K562 (cell line): ENCODE data around the gene PRIM1. TPM values are rescaled to one million over a fixed set of nuclear protein-coding genes. Genes with fewer than 3 reads are reported as not detected.

ENCODE experiments used
- CCAR2 ChIP-seq: fragments of 200-400 bp; formaldehyde crosslinking; IDR thresholded peaks from 2 replicates; pipeline ENCODE4 v1.6.1; 2017; ENCODE audit warnings: mild to moderate bottlenecking, low read depth, low read length
- KLF1 ChIP-seq: fragments of 450-650 bp; IDR thresholded peaks from 2 replicates; pipeline ENCODE4 v1.6.1; 2016; ENCODE audit warnings: missing genetic modification characterization, missing compliant biosample characterization
- MAZ ChIP-seq, 2 experiments: fragments of 450-650 bp in 1 of 2; sonication (generic) in 1 of 2; formaldehyde crosslinking; IDR thresholded peaks in 1 of 2; conservative IDR thresholded peaks in 1 of 2; 2 replicates each; pipeline versions ENCODE4 v1.4.0 to v1.5.0; 2020; ENCODE audit warnings: mild to moderate bottlenecking in 1 of 2, missing genetic modification reagents in 1 of 2
- NR3C1 ChIP-seq: sonication (generic); formaldehyde crosslinking; IDR thresholded peaks from 2 replicates; pipeline ENCODE4 v1.8.1; 2022; ENCODE audit warnings: missing genetic modification reagents
- RFX5 ChIP-seq: IDR thresholded peaks from 2 replicates; pipeline ENCODE4 v1.6.1; 2011; ENCODE audit warnings: low read depth, mild to moderate bottlenecking, improper control_type of control experiment, low read length
- SRSF1 ChIP-seq: fragments of 200-400 bp; formaldehyde crosslinking; IDR thresholded peaks from 2 replicates; pipeline ENCODE4 v1.6.1; 2017; ENCODE audit warnings: mild to moderate bottlenecking, low read depth, low read length, moderate library complexity
- U2AF1 ChIP-seq: fragments of 200-400 bp; formaldehyde crosslinking; optimal IDR thresholded peaks from 2 replicates; pipeline ENCODE3; 2017; ENCODE audit warnings: mild to moderate bottlenecking, low read depth, low read length, moderate library complexity
- ZNF696 ChIP-seq: fragments of 250-450 bp; sonication (Bioruptor Pico); conservative IDR thresholded peaks from 2 replicates; pipeline ENCODE4 v1.4.0; 2020; ENCODE audit warnings: mild to moderate bottlenecking, moderate library complexity
- polyA plus RNA-seq, 8 experiments: library from polyadenylated mRNA; depleted of rRNA in 4 of 8; stranded (reverse) in 5 of 8; unstranded in 3 of 8; fragments of >200 nt; fragmentation: Nextera tagmentation in 2 of 8; fragmentation: Illumina TruSeq in 1 of 8; extraction: Ambion mirVana in 2 of 8; extraction: Trizol in 1 of 8; gene quantifications; 2 replicates each; pipeline versions ENCODE4 v1.2.1 to v1.2.3, GENCODE V29; 2011 to 2014; ENCODE audit warnings: inconsistent platforms in 1 of 8, missing spikeins in 1 of 8
- total RNA-seq, 7 experiments: library from RNA; depleted of rRNA in 6 of 7; stranded (reverse); fragments of >200 nt in 6 of 7; fragmentation: Illumina TruSeq in 2 of 7; extraction: Trizol in 2 of 7; gene quantifications; 2 replicates each; pipeline versions ENCODE4 v1.2.1 to v1.2.3, GENCODE V29; 2011 to 2021; ENCODE audit warnings: low replicate concordance in 1 of 7
- TF ChIP-seq, protein P1 (sequence below): fragments of 450-650 bp; IDR thresholded peaks from 2 replicates; pipeline ENCODE4 v1.6.1; 2016; ENCODE audit warnings: low read depth
- TF ChIP-seq, protein P2 (sequence below), 2 experiments: fragments of 450-650 bp in 1 of 2; IDR thresholded peaks; 2 replicates each; pipeline ENCODE4 v1.6.1; 2011 to 2017; ENCODE audit warnings: low read depth in 2 of 2, antibody characterized with exemption in 1 of 2, borderline replicate concordance in 1 of 2, low read length in 1 of 2, mild to moderate bottlenecking in 1 of 2, mixed read lengths in 1 of 2; ENCODE audit not compliant: control insufficient read depth in 1 of 2
- TF ChIP-seq, protein P3 (sequence below): fragments of 450-650 bp; IDR thresholded peaks from 2 replicates; pipeline ENCODE4 v1.7.1; 2018; ENCODE audit warnings: mild to moderate bottlenecking, low read depth; ENCODE audit not compliant: partially characterized antibody

The PRIM1 gene
- total and polyA plus RNA-seq, 9 of the 15 experiments (the other 6 are each of a cell fraction or from before 2014, with no cell fraction given), result 67.2 to 179 (median 140) TPM

DNA sequence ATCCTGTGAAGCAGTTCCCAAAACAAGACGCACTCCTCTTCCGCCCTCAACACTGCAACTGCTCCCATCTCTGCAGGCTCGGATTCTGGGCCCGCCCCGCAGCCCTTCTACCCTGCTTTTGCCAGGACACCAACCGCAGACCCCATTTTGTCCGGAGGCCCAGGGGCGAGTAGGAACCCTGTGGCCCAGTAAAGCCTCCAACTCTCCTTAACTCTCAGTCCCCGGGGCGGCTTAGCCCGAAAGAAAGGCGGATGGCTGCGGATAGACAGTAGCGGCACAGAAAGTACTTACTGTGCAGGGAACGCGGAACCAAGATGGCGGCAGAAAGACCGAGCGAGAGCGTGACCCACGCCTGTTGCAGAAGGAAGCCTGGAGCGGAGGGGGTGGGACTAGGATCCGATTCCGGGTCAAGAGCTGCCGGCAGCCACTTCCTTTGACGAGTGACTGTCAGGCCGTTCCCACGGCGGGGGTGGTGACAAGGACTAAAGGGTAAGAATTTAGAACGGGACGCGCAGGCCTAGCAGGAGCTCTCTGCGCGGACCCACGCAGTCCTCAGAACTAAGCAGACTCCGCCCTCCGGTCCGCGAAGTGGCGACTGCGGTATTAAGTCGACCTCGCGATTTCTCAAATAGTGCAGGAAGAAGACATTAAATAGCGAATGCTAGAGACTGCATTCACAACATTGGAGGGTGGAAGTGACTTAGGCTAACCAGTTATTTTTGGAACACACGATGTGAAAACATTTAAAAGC lies 27.0 kb downstream of the PRIM1 start, which contains the start of gene NACA (continued):
- TF ChIP-seq, protein P1, sequence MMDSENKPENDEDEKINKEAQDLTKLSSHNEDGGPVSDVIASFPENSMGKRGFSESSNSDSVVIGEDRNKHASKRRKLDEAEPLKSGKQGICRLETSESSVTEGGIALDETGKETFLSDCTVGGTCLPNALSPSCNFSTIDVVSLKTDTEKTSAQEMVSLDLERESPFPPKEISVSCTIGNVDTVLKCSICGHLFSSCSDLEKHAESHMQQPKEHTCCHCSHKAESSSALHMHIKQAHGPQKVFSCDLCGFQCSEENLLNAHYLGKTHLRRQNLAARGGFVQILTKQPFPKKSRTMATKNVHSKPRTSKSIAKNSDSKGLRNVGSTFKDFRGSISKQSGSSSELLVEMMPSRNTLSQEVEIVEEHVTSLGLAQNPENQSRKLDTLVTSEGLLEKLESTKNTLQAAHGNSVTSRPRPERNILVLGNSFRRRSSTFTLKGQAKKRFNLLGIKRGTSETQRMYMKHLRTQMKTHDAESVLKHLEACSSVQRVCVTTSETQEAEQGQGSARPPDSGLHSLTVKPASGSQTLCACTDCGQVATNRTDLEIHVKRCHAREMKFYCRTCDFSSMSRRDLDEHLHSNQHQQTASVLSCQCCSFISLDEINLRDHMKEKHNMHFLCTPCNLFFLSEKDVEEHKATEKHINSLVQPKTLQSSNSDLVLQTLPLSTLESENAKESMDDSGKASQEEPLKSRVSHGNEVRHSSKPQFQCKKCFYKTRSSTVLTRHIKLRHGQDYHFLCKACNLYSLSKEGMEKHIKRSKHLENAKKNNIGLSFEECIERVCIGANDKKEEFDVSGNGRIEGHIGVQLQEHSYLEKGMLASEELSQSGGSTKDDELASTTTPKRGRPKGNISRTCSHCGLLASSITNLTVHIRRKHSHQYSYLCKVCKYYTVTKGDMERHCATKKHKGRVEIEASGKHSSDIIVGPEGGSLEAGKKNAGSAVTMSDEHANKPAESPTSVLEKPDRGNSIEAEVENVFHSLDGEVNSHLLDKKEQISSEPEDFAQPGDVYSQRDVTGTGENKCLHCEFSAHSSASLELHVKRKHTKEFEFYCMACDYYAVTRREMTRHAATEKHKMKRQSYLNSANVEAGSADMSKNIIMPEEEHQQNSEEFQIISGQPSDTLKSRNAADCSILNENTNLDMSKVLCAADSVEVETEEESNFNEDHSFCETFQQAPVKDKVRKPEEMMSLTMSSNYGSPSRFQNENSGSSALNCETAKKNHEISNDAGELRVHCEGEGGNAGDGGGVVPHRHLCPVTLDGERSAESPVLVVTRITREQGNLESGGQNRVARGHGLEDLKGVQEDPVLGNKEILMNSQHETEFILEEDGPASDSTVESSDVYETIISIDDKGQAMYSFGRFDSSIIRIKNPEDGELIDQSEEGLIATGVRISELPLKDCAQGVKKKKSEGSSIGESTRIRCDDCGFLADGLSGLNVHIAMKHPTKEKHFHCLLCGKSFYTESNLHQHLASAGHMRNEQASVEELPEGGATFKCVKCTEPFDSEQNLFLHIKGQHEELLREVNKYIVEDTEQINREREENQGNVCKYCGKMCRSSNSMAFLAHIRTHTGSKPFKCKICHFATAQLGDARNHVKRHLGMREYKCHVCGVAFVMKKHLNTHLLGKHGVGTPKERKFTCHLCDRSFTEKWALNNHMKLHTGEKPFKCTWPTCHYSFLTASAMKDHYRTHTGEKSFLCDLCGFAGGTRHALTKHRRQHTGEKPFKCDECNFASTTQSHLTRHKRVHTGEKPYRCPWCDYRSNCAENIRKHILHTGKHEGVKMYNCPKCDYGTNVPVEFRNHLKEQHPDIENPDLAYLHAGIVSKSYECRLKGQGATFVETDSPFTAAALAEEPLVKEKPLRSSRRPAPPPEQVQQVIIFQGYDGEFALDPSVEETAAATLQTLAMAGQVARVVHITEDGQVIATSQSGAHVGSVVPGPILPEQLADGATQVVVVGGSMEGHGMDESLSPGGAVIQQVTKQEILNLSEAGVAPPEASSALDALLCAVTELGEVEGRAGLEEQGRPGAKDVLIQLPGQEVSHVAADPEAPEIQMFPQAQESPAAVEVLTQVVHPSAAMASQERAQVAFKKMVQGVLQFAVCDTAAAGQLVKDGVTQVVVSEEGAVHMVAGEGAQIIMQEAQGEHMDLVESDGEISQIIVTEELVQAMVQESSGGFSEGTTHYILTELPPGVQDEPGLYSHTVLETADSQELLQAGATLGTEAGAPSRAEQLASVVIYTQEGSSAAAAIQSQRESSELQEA, result no peak
- TF ChIP-seq ZNF696 (CRISPR knock-in tag), result no peak
- no peak for TF ChIP-seq NR3C1 (CRISPR knock-in tag)
- TF ChIP-seq MAZ (CRISPR knock-in tag; conservative IDR thresholded peaks at IDR 0.05 in 1 of 2, IDR thresholded peaks at IDR 0.05 in 1 of 2), result peak; percentile 79 to 83
- TF ChIP-seq, protein P2, sequence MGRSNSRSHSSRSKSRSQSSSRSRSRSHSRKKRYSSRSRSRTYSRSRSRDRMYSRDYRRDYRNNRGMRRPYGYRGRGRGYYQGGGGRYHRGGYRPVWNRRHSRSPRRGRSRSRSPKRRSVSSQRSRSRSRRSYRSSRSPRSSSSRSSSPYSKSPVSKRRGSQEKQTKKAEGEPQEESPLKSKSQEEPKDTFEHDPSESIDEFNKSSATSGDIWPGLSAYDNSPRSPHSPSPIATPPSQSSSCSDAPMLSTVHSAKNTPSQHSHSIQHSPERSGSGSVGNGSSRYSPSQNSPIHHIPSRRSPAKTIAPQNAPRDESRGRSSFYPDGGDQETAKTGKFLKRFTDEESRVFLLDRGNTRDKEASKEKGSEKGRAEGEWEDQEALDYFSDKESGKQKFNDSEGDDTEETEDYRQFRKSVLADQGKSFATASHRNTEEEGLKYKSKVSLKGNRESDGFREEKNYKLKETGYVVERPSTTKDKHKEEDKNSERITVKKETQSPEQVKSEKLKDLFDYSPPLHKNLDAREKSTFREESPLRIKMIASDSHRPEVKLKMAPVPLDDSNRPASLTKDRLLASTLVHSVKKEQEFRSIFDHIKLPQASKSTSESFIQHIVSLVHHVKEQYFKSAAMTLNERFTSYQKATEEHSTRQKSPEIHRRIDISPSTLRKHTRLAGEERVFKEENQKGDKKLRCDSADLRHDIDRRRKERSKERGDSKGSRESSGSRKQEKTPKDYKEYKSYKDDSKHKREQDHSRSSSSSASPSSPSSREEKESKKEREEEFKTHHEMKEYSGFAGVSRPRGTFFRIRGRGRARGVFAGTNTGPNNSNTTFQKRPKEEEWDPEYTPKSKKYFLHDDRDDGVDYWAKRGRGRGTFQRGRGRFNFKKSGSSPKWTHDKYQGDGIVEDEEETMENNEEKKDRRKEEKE (IDR thresholded peaks at IDR 0.05; ENCODE audit: borderline replicate concordance in 1 of 2, control insufficient read depth in 1 of 2, low read depth in 2 of 2, low read length in 1 of 2), result 0 out of 4 replicates have a peak, but pooled peaks of 1 of the 2 experiments have one; percentile 67
- TF ChIP-seq CCAR2, result no peak
- no peak for TF ChIP-seq KLF1 (tag)
- TF ChIP-seq U2AF1, result no peak
- TF ChIP-seq SRSF1, result no peak
- TF ChIP-seq RFX5, result no peak
- TF ChIP-seq, protein P3, sequence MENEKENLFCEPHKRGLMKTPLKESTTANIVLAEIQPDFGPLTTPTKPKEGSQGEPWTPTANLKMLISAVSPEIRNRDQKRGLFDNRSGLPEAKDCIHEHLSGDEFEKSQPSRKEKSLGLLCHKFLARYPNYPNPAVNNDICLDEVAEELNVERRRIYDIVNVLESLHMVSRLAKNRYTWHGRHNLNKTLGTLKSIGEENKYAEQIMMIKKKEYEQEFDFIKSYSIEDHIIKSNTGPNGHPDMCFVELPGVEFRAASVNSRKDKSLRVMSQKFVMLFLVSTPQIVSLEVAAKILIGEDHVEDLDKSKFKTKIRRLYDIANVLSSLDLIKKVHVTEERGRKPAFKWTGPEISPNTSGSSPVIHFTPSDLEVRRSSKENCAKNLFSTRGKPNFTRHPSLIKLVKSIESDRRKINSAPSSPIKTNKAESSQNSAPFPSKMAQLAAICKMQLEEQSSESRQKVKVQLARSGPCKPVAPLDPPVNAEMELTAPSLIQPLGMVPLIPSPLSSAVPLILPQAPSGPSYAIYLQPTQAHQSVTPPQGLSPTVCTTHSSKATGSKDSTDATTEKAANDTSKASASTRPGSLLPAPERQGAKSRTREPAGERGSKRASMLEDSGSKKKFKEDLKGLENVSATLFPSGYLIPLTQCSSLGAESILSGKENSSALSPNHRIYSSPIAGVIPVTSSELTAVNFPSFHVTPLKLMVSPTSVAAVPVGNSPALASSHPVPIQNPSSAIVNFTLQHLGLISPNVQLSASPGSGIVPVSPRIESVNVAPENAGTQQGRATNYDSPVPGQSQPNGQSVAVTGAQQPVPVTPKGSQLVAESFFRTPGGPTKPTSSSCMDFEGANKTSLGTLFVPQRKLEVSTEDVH, result peak; percentile 71
